Trophoblast cell (in vitro differentiated cells and primary cell): Measurements from ENCODE around the gene SELENOI.
"Not testable (repeated sequence)": the region's sequence is repeated elsewhere in the genome, so short reads cannot be mapped to it uniquely, and the experiment has no call there.

Experiments
- DNase-seq, 2 donors: peaks; one replicate each; pipeline ENCODE4 v3.0.0-alpha.2; 2016
- H2AFZ ChIP-seq: 2 replicates; pipeline ENCODE4 v1.6.1; 2013; ENCODE audit warnings: low read length, moderate library complexity, mild to moderate bottlenecking; ENCODE audit not compliant: insufficient read depth, poor library complexity
- H2AK5ac ChIP-seq: 2 replicates; pipeline ENCODE4 v1.6.1; 2013; ENCODE audit warnings: mild to moderate bottlenecking, low read length
- H2BK120ac ChIP-seq: 2 replicates; pipeline ENCODE4 v1.6.1; 2013; ENCODE audit warnings: low read length, mild to moderate bottlenecking, moderate library complexity; ENCODE audit not compliant: insufficient read depth, poor library complexity
- H2BK12ac ChIP-seq: 2 replicates; pipeline ENCODE4 v1.6.1; 2013; ENCODE audit warnings: mild to moderate bottlenecking, low read length, moderate library complexity
- H2BK5ac ChIP-seq: 2 replicates; pipeline ENCODE4 v1.6.1; 2013; ENCODE audit warnings: low read length, low read depth, moderate library complexity, mild to moderate bottlenecking; ENCODE audit not compliant: poor library complexity
- H3K14ac ChIP-seq: 2 replicates; pipeline ENCODE4 v1.6.1; 2013; ENCODE audit warnings: mild to moderate bottlenecking, low read length
- H3K18ac ChIP-seq: 2 replicates; pipeline ENCODE4 v1.6.1; 2013; ENCODE audit warnings: mild to moderate bottlenecking, low read length
- H3K23ac ChIP-seq: 2 replicates; pipeline ENCODE4 v1.6.1; 2013; ENCODE audit warnings: low read length
- H3K27ac ChIP-seq: 2 replicates; pipeline ENCODE4 v1.5.1; 2013; ENCODE audit warnings: low read depth, mild to moderate bottlenecking, inconsistent platforms, low read length, moderate library complexity
- H3K27me3 ChIP-seq: 2 replicates; pipeline ENCODE4 v1.6.1; 2013; ENCODE audit warnings: inconsistent platforms, mild to moderate bottlenecking, low read length, moderate library complexity; ENCODE audit not compliant: insufficient read depth
- H3K36me3 ChIP-seq, 2 experiments: 1 replicate in 1 of 2; 2 replicates in 1 of 2; pipeline ENCODE4 v1.6.1; 2013; ENCODE audit warnings: low read length in 2 of 2, mild to moderate bottlenecking in 2 of 2, moderate library complexity in 1 of 2; ENCODE audit not compliant: insufficient read depth in 2 of 2, control insufficient read depth in 1 of 2
- H3K4ac ChIP-seq: 2 replicates; pipeline ENCODE4 v1.6.1; 2013; ENCODE audit warnings: low read depth, mild to moderate bottlenecking, low read length, moderate library complexity
- H3K4me1 ChIP-seq, 2 experiments: 1 replicate in 1 of 2; 2 replicates in 1 of 2; pipeline ENCODE4 v1.6.1; 2013; ENCODE audit warnings: low read length in 2 of 2, mild to moderate bottlenecking in 2 of 2, moderate library complexity in 1 of 2; ENCODE audit not compliant: insufficient read depth in 2 of 2, control insufficient read depth in 1 of 2
- H3K4me2 ChIP-seq: 2 replicates; pipeline ENCODE4 v1.6.1; 2013; ENCODE audit warnings: inconsistent platforms, mild to moderate bottlenecking, low read length, moderate library complexity
- H3K4me3 ChIP-seq: 2 replicates; pipeline ENCODE4 v1.5.1; 2013; ENCODE audit warnings: mild to moderate bottlenecking, low read depth, low read length, inconsistent platforms
- H3K79me1 ChIP-seq: one replicate; pipeline ENCODE4 v1.6.1; 2013; ENCODE audit warnings: low read length
- H3K79me2 ChIP-seq: 2 replicates; pipeline ENCODE4 v1.6.1; 2013; ENCODE audit warnings: low read length, mild to moderate bottlenecking; ENCODE audit not compliant: control insufficient read depth, insufficient read depth, poor library complexity
- H3K9ac ChIP-seq: 2 replicates; pipeline ENCODE4 v1.6.1; 2013; ENCODE audit warnings: mild to moderate bottlenecking, low read length
- H3K9me3 ChIP-seq: 2 replicates; pipeline ENCODE4 v1.6.1; 2013; ENCODE audit warnings: low read depth, mild to moderate bottlenecking, control low read depth, inconsistent platforms, low read length; ENCODE audit not compliant: insufficient read depth
- H4K12ac ChIP-seq: 2 replicates; pipeline ENCODE4 v1.6.1; 2013; ENCODE audit warnings: low read depth, mild to moderate bottlenecking, low read length, moderate library complexity
- H4K8ac ChIP-seq: 2 replicates; pipeline ENCODE4 v1.6.1; 2013; ENCODE audit warnings: low read depth, mild to moderate bottlenecking, low read length, moderate library complexity
- H4K91ac ChIP-seq: one replicate; pipeline ENCODE4 v1.6.1; 2013; ENCODE audit warnings: low read depth, mild to moderate bottlenecking, low read length, moderate library complexity
- WGBS: extraction: QIAGEN DNeasy Blood & Tissue Kit; methylation state at CpG from one replicate; pipeline ENCODE4 v1.1.7; 2013; ENCODE audit warnings: missing lambda C conversion rate; ENCODE audit not compliant: insufficient read length, insufficient coverage; ENCODE audit errors: extremely low coverage; 5-methylcytosine and 5-hydroxymethylcytosine counted together

Gene SELENOI

GRCh38 chr2:26330604-26331003, 15.3 kb upstream of the SELENOI start:
- Histone ChIP-seq H4K12ac (no peak overlapping the region), H3K79me1 (no peaks in the 10 kb centered on the region), H3K27me3 (no peaks in the 10 kb centered on the region), H3K4me2 (no peak overlapping the region), H2AK5ac (no peak overlapping the region), H3K18ac (no peak overlapping the region), H3K14ac (no peak overlapping the region), H3K4me3 (no peak overlapping the region), H3K4ac (no peak overlapping the region), H2BK5ac (no peak overlapping the region), H3K79me2 (no peaks in the 10 kb centered on the region), H3K23ac (no peak overlapping the region), H2AFZ (no peak overlapping the region), H2BK12ac (no peak overlapping the region), H2BK120ac (no peak overlapping the region), H3K9me3 (no peaks in the 10 kb centered on the region), H3K36me3 (no peaks in the 10 kb centered on the region), H4K8ac (no peak overlapping the region), H3K27ac (no peak overlapping the region), H4K91ac (no peak overlapping the region), H3K4me1 (no peaks in the 10 kb centered on the region), H3K9ac (no peak overlapping the region)
- WGBS, result no CpG with 5 or more reads among the region's 3 CpGs
- peak in 1 of 2 donors; percentile 8 for DNase-seq

GRCh38 chr2:26331321-26331720, 14.6 kb upstream of the SELENOI start:
- not testable (repeated sequence) for H3K79me1 ChIP-seq, H4K8ac ChIP-seq, H3K36me3 ChIP-seq, H2BK5ac ChIP-seq, H3K4me3 ChIP-seq, H3K4me1 ChIP-seq, H3K79me2 ChIP-seq, H3K9ac ChIP-seq, H3K18ac ChIP-seq, H3K4me2 ChIP-seq, H3K27me3 ChIP-seq, H3K27ac ChIP-seq, H3K23ac ChIP-seq, H2BK12ac ChIP-seq, H4K91ac ChIP-seq, H3K4ac ChIP-seq, H4K12ac ChIP-seq, H2AFZ ChIP-seq, H2BK120ac ChIP-seq, H2AK5ac ChIP-seq, H3K9me3 ChIP-seq, H3K14ac ChIP-seq
- no CpG with 5 or more reads among the region's 8 CpGs for WGBS
- peak; percentile 39 to 42 for DNase-seq

- no peak overlapping the region for H4K8ac ChIP-seq
- H3K36me3 ChIP-seq, result no peaks in the 10 kb centered on the region
- no peak overlapping the region for H3K4me2 ChIP-seq
- H4K12ac ChIP-seq, result no peak overlapping the region
- no peak overlapping the region for H3K14ac ChIP-seq
- H3K9ac ChIP-seq, result no peak overlapping the region
- no peak overlapping the region for H2BK12ac ChIP-seq
- H2AK5ac ChIP-seq, result no peak overlapping the region
- no CpG with 5 or more reads among the region's 2 CpGs for WGBS
- no peak overlapping the region for H3K4me3 ChIP-seq
- H3K79me1 ChIP-seq, result no peaks in the 10 kb centered on the region
- no peak for DNase-seq
- no peak overlapping the region for H3K27ac ChIP-seq
- H3K18ac ChIP-seq, result no peak overlapping the region
- no peaks in the 10 kb centered on the region for H3K4me1 ChIP-seq
- no peak overlapping the region for H2BK5ac ChIP-seq
- H4K91ac ChIP-seq, result no peak overlapping the region
- H2AFZ ChIP-seq, result no peak overlapping the region
- no peaks in the 10 kb centered on the region for H3K27me3 ChIP-seq
- H3K9me3 ChIP-seq, result no peaks in the 10 kb centered on the region
- no peak overlapping the region for H2BK120ac ChIP-seq
- H3K23ac ChIP-seq, result no peak overlapping the region
- H3K79me2 ChIP-seq, result no peaks in the 10 kb centered on the region
- no peak overlapping the region for H3K4ac ChIP-seq
These were observed 12.7 kb upstream of the SELENOI start for GRCh38 chr2:26333293-26333692.

GRCh38 chr2:26335231-26335630, 10.7 kb upstream of the SELENOI start:
- H2BK12ac ChIP-seq, result no peak overlapping the region
- no peak overlapping the region for H4K12ac ChIP-seq
- H3K27me3 ChIP-seq, result no peaks in the 10 kb centered on the region
- no peak overlapping the region for H3K18ac ChIP-seq
- H4K91ac ChIP-seq, result no peak overlapping the region
- H3K4me3 ChIP-seq, result no peak overlapping the region
- no peaks in the 10 kb centered on the region for H3K36me3 ChIP-seq
- no peak overlapping the region for H2AK5ac ChIP-seq
- H3K4me1 ChIP-seq, result peaks cover 3% of the 10 kb centered on the region in 2 experiments
- no peak overlapping the region for H3K4ac ChIP-seq
- DNase-seq, result no peak
- H3K79me2 ChIP-seq, result no peaks in the 10 kb centered on the region
- H3K9ac ChIP-seq, result no peak overlapping the region
- no peak overlapping the region for H3K14ac ChIP-seq
- H2AFZ ChIP-seq, result no peak overlapping the region
- peaks cover 3% of the 10 kb centered on the region for H3K79me1 ChIP-seq
- no peak overlapping the region for H2BK5ac ChIP-seq
- H3K23ac ChIP-seq, result no peak overlapping the region
- WGBS, result no CpG with 5 or more reads among the region's 3 CpGs
- H3K4me2 ChIP-seq, result no peak overlapping the region
- H4K8ac ChIP-seq, result no peak overlapping the region
- H3K27ac ChIP-seq, result no peak overlapping the region
- no peak overlapping the region for H2BK120ac ChIP-seq
- no peaks in the 10 kb centered on the region for H3K9me3 ChIP-seq
